ENCODE data around the gene SPDYE4. TPM values are rescaled to one million over a fixed set of nuclear protein-coding genes. Genes with fewer than 3 reads are reported as not detected.

The SPDYE4 gene
- total and polyA plus RNA-seq, 9 donors = not detected

DNA sequence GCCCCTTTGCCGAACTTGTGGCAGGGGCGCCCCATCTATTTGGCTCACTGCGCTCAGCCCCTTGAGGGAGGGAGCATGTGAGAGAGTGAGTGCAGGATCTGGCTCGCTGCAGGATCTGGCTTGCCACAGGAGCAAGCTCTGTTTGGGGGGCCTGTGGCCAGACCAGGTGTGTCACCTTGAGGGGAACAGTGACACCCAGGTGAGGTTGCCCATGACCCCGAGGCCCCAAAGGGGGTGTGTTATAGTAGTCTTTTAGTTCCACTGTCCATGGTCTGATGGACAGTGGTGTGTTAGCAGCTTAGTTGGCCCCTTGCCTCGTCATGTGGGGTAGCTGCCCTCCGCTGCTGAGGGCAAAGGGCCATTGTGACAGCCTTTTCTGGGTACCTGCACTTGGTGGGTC lies 55.3 kb downstream of the SPDYE4 start:
- no peaks in the 10 kb centered on the region for H3K27me3 ChIP-seq
- no peak overlapping the region for H3K27ac ChIP-seq
- H3K4me1 ChIP-seq (ENCODE audit: insufficient read depth) = peaks cover 11% of the 10 kb centered on the region
- TF ChIP-seq, protein P1, sequence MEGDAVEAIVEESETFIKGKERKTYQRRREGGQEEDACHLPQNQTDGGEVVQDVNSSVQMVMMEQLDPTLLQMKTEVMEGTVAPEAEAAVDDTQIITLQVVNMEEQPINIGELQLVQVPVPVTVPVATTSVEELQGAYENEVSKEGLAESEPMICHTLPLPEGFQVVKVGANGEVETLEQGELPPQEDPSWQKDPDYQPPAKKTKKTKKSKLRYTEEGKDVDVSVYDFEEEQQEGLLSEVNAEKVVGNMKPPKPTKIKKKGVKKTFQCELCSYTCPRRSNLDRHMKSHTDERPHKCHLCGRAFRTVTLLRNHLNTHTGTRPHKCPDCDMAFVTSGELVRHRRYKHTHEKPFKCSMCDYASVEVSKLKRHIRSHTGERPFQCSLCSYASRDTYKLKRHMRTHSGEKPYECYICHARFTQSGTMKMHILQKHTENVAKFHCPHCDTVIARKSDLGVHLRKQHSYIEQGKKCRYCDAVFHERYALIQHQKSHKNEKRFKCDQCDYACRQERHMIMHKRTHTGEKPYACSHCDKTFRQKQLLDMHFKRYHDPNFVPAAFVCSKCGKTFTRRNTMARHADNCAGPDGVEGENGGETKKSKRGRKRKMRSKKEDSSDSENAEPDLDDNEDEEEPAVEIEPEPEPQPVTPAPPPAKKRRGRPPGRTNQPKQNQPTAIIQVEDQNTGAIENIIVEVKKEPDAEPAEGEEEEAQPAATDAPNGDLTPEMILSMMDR (IDR thresholded peaks at IDR 0.05) = no peak
- TF ChIP-seq EP300 (IDR thresholded peaks at IDR 0.05) (no peak), POLR2A (IDR thresholded peaks at IDR 0.05) (no peak)
- intact Hi-C loops (cut with DNase I) = no loop called here
- 74 to 95% (median 89%) methylated on average over 7 of the region's 7 CpGs for WGBS, 3 donors
- DNase-seq = no peak
- no peaks in the 10 kb centered on the region for H3K36me3 ChIP-seq
- no peak overlapping the region for H3K4me3 ChIP-seq
- no peaks in the 10 kb centered on the region for H3K9me3 ChIP-seq

DNA sequence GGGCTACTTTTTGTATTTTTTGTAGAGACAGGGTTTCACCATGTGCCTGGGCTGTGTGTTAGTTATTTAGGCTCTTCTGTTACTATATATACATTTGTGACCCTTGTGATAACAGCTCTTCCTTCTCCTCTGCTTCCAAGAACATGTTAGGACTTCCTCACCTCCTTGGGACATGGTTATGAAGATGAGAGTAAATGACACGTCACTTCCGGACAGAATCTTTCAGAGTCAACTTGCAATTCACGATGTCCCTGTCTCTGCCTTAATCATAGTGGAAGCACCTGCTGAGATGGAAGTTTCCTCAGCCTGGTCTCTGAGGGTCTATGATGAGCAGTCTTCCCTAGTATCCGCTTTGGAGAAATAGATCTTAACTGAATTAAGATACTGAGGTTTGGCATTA lies 56.6 kb downstream of the SPDYE4 start:
- intact Hi-C loops (cut with DNase I) = no loop called here
- WGBS, 3 donors = 85 to 88% (median 86%) methylated on average over 4 of the region's 4 CpGs
- Histone ChIP-seq H3K4me1 (ENCODE audit: insufficient read depth) (peaks cover 14% of the 10 kb centered on the region), H3K27me3 (no peaks in the 10 kb centered on the region), H3K36me3 (no peaks in the 10 kb centered on the region), H3K27ac (no peak overlapping the region), H3K9me3 (no peaks in the 10 kb centered on the region), H3K4me3 (no peak overlapping the region)
- no peak for TF ChIP-seq POLR2A (IDR thresholded peaks at IDR 0.05)
- TF ChIP-seq, protein P1 (IDR thresholded peaks at IDR 0.05) = no peak
- no peak for TF ChIP-seq EP300 (IDR thresholded peaks at IDR 0.05)
- DNase-seq = no peak

DNA sequence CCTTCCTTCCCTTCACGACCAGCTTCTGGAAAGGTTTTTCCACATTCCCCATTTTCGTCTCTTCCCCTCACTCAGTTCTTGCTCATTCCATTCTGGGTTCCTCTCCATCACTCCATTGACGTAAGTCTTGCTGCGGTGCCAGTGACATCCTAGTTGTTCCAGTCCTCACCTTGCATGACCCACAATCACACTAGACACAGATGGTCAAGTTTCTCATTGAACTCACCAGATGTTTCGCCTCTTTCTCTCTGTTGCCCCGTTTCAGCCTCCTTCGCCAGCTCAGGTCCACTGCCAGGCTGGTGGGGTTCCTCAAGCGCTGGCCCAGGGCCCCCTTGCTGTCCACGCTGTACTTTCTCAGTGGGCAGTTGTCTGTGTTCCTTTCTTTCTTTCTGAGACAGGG lies 57.1 kb downstream of the SPDYE4 start:
- WGBS, 3 donors = 85 to 97% (median 92%) methylated on average over 9 of the region's 9 CpGs
- H3K27ac ChIP-seq = no peak overlapping the region

More for the DNA sequence above, 57.1 kb downstream of the SPDYE4 start:
- Histone ChIP-seq H3K36me3 (no peaks in the 10 kb centered on the region), H3K4me1 (ENCODE audit: insufficient read depth) (peaks cover 19% of the 10 kb centered on the region), H3K27me3 (no peaks in the 10 kb centered on the region), H3K4me3 (no peak overlapping the region), H3K9me3 (no peaks in the 10 kb centered on the region)
- intact Hi-C loops (cut with DNase I) = no loop called here
- no peak for DNase-seq
- TF ChIP-seq, protein P1 (IDR thresholded peaks at IDR 0.05) = no peak
- TF ChIP-seq EP300 (IDR thresholded peaks at IDR 0.05) (no peak), POLR2A (IDR thresholded peaks at IDR 0.05) (no peak)

Other genes starting within 250 kb of the SPDYE4 start
- gene MYH10, start 127.8 kb downstream of the SPDYE4 start, total RNA-seq = 100 to 1,000 TPM in 1 of 7 donors, 10 to 100 TPM in 6; 30.4 to 113 (median 75.5) TPM
- gene MYH10, start 127.8 kb downstream of the SPDYE4 start, polyA plus RNA-seq = 100 to 1,000 TPM in 1 of 2 donors, 10 to 100 TPM in 1; 33.9 to 117 TPM
- gene CCDC42, start 13.7 kb downstream of the SPDYE4 start, total RNA-seq = not detected
- under 1 TPM in 1 of 2 donors, not detected in 1; 0.17 TPM for gene CCDC42, start 13.7 kb downstream of the SPDYE4 start, polyA plus RNA-seq
- gene MFSD6L, start 40.8 kb upstream of the SPDYE4 start, total RNA-seq = 1 to 10 TPM in 1 of 7 donors, under 1 TPM in 4, not detected in 2; 0.13 to 2.2 (median 0.48) TPM
- not detected for gene MFSD6L, start 40.8 kb upstream of the SPDYE4 start, polyA plus RNA-seq
- under 1 TPM; 0.12 to 0.92 (median 0.20) TPM for gene PIK3R6, start 109.1 kb upstream of the SPDYE4 start, total RNA-seq
- gene PIK3R6, start 109.1 kb upstream of the SPDYE4 start, polyA plus RNA-seq = under 1 TPM; 0.25 to 0.93 TPM
- gene PIK3R5, start 207.2 kb upstream of the SPDYE4 start, total RNA-seq = 1 to 10 TPM; 1.3 to 8.9 (median 3.7) TPM
- gene PIK3R5, start 207.2 kb upstream of the SPDYE4 start, polyA plus RNA-seq = 1 to 10 TPM in 1 of 2 donors, under 1 TPM in 1; 0.86 to 3.8 TPM